GM18517 (cell line): ENCODE measurements around the gene CFAP77.

ENCODE experiments used
- ATAC-seq: cut with Tn5 transposase; IDR thresholded peaks from one replicate; pipeline ENCODE4 v1.9.1; 2021; ENCODE audit warnings: mild to moderate bottlenecking, moderate library complexity; ENCODE audit not compliant: unreplicated experiment

The CFAP77 gene

DNA sequence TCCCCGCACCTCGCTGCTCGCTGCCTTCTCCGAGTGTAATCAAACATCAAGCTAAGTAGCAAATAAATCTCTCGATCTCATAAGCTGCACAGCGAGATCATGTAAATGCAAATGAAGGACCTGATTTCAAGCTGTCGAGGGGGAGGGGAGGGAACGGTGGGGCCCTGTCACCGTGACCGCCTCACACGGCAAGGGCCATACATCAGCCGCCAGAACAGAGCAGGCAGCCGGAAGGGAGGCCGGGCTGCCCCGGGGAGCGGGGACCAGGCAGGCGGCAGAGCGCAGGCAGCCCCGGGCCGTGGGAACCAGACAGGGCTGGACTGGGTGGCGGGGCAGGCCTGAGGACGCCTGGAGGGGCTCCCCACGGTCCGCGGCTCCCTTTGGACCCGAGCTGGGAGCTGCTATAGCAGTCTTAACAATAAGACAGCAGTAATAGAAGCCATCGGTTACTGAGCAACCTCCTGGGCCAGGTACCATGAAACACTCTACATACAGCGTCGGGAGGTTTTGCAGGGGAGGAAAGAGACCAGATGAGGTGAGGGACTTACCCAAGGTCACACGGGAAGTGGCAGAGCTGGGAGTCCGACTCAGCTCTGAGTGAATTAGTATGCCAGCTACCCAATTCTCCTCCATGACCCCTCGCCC, 76.8 kb downstream of the CFAP77 start:
- no peak for ATAC-seq

DNA sequence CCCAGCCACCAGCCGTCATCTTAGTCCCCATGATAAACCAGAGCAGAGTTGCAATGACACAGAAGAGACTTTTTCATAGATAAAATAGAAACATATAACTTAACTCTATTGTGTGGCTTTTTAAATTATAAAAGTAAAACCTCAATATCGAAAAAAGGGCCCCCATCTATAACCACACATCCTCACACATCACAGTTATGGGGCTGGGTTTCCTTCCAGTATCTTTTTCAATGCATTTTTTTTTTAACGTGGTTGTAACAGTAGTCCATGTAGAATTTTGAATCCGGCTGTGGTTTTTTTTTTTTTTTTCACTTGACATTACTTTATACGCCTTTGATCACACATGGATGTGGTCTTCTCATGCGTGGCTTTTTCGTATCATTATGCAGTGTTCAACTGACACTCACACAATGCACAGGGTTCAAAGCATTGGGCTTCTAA, 77.4 kb downstream of the CFAP77 start:
- ATAC-seq, result no peak

DNA sequence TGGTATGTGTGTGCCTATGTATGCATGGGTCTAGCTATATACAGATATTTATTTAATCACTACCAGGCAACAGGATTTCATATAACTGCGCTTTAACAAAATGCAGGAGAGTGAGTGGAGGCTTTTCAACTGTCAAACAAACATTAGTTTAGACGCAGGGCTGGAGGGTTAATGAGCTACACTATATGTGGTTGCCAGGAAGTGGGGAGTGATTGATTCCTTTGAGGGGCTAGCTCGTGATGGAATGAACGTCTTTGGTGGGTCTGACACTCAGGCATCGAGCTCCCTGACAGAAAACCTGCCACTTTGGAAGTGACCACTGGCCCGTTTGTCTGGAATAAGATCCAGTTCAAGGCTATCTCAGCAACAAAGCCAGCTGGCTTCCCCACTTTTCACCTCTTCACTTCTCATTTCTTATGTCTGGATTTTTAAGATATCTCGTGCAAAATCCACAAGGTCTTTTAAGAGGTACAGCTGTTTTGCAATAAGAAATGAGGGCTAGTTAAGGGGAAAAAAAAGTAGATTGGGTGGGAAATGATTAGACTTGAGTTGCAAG, 78.0 kb downstream of the CFAP77 start:
- no peak for ATAC-seq

DNA sequence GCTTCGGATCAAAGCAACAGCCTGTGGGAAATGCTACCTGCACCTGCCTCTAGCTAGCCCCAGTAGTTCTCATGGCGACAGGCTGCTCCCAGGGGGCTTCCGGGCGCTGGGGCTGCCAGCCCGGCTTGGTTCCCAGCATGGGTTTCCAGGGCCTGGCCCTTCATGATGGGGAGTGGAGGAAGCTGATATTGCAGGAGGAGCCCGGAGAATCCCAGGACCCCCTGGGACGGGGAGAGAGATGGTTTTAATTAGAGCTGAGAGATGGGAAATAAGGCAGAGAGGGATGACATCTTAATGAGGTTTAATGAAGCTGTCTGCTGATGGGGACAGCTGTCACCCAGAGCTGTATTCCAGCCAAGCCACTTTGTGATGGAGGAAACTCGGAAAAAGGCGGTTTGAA, 78.6 kb downstream of the CFAP77 start:
- ATAC-seq, result no peak

DNA sequence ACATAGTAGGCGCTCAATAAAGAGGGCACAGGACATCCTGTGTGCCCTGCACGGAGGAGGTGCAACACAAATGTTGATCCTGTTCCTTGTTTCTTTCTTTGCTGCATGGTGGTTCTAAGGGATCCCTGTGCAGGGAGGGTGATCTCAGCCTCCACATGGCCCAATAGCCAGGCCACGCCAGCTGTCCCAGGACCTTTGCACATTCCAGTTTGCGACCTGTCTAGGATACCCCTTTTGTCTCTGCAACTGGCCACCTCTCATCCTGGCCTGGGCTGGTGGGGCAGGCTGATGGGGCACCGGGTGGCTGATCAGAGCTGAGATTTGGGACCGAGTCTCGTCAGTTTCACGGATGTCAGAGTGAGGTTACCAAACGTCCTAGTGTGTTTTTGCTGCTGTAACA, 79.5 kb downstream of the CFAP77 start:
- no peak for ATAC-seq

DNA sequence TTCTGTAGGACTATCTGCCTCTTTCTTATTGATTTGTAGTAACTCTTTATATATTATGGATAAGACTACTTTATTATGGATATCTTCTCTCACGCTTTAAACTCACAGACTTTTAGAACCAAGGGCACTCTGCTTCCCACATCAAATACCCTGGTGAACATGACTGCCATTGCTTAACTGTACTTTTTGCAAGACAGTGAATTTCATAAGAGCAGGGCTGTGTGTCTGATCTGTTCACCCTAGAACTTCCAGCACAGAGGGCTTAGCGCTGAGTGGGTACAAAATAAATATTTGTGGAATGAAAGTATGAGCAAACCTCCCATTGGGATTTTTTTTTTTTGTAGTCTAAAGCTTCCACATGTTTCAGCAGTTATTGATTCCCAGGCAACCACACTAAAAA, 84.8 kb downstream of the CFAP77 start:
- no peak for ATAC-seq

DNA sequence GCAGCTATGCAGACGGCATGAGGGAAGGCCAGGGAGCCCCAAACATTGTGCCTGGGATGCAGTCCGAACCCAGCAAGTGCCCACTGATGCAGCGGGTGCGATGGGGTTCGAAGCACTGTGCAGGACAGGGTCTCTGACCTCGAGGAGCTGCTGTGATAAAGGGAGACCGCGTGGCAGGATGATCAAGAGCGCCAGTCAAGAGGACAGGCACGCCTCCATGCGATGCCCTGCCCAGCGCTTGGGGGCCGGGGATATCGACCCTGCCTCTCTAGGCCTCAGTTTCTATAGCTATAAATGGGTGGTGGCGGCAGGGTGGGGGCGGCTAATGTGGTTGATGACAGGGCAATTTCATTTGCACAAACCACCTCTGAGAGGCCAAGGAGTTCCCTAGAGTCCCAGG, 87.7 kb downstream of the CFAP77 start:
- ATAC-seq, result no peak

DNA sequence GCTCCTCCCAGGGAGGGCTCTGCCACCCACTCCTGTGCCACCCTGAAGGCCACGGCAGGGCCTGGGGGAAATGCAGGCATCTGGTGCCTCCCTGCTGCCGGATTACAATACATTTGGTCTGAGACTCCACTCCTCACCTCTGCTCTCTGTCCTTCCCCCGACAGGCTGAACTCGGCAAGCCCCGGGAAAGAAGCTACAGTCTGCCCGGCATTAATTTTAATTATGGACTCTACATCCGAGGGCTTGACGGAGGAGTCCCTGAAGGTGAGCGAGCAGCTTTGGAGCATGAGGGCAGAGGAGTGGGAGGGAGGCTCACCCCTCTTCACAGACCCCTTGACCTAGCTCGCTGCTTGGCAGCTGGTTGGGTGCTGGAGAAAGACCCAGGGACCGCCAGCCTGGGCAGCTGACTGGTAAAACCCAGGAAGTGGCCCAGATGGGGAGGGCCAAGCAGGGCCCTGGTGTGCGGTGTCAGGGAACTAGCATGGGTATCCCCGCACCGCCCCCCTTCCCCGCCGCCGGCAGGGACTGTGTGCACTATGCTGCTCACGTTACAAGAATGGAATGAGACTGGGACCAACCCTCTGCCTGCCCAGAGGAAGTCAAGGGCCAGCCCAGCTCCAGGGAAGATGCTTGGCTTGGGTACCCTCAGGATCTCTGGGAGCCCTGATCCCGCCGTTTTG, 88.7 kb downstream of the CFAP77 start:
- ATAC-seq, result no peak

DNA sequence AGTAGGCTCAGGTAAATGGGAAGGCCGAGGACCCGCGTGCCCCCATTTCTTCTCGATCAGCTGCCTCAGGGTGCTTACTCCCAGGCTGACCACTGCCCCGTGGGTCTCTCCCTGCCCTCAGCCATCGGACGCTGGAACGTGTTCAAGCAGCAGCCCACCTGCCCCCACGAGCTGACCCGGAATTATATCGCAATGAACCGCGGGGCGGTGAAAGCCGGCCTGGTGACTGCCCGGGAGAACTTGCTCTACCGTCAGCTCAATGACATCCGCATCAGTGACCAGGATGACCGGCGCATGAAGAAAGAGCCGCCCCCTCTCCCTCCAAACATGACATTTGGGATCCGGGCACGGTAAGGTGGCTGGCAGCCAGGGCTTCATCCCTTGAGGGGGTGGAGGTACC, 89.2 kb downstream of the CFAP77 start:
- no peak for ATAC-seq

DNA sequence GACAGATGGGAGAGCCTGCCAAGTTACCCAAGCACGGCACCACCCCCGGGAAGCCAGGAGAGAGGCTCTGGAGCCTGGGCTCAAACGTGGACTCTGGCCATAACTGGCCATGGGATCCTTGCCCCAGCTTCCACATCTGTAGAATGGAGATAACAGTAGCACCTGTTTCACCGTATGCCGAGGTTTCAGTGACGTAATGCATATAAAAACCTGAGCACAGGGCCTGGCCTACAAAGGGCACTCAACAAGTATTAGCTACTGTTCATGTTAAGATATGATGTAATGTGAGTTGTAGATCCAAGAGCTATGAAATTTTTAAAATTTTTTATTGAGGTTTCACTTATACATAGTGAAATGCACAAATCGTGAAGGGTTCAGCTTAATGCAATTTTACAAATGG, 90.2 kb downstream of the CFAP77 start:
- ATAC-seq, result no peak

DNA sequence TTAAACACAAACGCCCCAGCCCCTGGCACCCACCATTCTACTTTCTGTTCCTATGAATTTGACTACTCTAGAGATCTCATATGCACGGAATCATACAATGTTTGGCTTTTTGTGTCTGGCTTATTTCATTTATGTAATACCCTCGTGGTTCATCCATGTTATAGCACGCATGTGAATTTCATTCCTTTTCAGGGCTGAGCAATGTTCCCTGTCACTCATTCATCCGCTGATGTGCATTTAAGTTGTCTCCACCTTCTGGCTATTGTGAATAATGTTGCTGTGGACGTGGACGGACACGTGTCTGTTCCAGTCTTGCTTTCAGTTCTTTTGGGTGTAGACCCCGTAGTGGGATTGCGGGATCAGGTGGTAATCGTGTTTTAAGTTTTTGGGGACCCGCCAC, 92.5 kb downstream of the CFAP77 start:
- no peak for ATAC-seq

DNA sequence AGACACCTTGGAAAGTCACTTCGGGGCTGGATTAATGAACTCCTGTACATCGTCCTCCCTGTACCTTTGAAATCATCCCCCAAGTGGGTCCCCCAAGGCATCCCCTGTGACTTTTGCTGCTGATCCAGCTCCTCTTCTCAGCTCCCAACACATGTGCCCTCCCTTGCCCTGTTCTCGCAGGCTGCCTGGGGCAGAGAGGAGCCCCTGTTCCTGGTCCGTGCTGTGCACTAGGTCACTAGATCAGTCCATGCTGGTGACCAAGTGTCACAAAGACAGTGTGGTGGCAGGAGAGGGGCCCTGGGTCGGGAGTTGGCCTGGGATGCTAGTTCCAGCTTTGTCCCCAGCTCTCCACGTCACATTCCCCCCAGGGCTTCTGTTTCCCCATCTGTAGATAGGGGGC, 93.1 kb downstream of the CFAP77 start:
- no peak for ATAC-seq

DNA sequence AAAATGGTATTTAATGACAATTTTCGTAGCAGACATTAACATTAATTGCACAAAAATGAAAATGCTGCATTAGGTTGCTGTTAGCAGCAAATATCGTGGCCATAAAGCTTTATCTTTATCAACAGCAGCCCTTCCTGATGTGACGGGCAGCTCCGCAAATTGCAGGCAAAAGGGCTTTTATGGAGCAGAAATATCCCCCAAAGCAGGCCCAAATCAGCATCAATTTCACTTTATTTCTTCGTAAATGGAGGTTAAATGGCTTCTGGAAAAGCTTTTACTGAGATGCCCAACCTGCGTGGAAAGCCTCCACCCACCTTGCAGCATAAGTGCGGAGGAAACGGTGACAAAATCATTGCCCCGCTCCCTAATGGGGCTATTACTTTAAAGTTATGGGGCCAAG, 94.5 kb downstream of the CFAP77 start:
- no peak for ATAC-seq

DNA sequence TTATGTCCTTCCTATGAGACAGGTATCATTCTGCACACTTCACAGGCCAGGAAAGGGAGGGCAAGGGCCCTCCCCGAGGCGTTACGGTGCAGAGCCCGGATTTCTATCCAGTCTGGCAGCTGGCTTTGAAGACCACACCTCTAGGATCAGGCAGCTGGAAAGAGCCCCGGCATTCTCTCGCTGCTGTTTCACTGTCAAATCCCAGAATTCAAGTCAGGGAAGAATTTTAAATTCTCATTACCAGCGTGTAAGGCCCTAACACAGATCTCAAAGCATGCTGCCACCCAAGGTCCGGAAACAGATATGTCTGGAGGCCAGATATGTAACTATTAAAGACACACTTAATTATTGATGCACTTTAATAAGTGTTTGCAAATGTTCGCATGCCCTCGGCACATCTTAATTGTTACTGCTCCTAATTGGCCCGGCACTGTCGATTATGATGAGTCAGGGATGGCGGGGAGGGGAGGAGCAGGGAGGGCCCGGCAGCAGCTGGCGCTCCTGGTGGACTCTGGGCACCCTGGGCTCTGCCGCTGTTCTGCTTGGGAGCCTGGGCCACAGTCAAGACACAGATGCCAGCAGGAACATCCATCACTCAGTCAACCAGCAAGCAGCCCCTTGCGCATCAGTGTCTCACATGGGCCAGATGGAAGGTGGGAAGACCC, 96.1 kb downstream of the CFAP77 start:
- ATAC-seq, result no peak

DNA sequence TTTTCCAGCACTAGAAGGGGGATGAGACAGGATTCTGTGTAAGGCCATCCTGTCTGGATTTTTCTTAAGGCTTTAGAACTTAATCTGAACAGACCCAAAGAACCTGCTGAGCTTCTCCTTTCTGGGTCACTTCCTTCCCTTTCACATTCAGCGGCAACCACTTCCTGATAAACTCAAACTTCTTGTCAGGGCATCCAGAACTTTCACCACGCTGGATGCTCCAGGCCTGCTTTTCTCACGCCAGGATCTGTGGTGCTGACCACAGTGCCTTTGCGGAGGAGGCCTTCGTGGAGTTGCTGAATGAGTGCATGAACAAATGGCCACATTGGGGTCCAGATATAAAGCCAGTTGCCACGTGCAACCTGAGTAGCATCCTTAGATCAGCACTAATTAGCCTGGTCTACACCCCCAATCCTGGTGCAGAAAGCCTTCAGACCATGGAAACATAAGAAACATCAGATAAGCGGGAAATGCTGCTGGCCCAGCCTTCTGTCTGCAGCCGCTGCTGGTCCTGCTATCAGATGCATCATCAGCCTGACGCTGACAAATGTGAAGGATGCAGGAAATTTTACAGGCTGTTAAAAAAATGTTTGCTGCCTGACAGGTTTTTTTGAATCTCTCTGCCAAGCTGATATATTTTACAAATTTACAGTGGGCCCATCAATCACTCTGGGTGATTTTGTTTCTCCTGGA, 97.1 kb downstream of the CFAP77 start:
- no peak for ATAC-seq

DNA sequence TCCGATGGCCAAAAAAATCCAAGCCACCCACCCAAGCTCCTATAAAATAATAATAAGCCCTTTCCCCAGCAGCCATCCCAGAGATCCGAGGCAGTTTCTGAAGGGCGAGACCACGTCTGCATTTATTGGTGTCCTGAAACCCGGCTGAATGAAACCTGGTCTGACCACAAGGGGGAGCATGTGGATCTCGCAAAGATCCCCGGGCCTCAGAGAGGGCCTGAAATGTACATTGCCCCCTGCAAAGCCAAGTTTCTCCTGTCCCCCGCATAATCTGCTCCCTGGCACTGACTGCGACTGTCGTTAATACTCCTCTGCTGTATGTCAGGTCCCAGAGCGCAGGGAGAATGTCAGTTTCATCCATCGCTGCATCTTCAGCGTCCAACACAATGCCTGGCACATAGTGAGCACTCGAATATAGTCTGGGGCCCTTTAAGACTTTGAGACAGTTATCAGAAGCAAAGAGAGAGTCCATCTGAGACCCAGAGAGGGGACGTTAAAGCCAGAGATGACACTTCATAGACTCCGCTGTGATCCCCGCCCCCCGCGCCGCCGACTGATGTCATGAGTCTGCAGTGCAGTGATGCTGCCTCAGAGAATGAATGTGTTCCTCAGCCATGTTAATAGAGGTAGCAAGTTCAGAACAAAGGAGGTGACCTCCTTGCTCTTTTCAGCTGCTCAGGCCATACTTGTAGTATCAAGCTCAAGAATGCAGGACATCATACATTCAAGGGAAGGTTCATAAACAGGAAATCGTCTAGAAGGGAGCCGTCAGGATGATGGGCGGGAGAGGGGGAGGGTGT, 97.9 kb downstream of the CFAP77 start:
- no peak for ATAC-seq

DNA sequence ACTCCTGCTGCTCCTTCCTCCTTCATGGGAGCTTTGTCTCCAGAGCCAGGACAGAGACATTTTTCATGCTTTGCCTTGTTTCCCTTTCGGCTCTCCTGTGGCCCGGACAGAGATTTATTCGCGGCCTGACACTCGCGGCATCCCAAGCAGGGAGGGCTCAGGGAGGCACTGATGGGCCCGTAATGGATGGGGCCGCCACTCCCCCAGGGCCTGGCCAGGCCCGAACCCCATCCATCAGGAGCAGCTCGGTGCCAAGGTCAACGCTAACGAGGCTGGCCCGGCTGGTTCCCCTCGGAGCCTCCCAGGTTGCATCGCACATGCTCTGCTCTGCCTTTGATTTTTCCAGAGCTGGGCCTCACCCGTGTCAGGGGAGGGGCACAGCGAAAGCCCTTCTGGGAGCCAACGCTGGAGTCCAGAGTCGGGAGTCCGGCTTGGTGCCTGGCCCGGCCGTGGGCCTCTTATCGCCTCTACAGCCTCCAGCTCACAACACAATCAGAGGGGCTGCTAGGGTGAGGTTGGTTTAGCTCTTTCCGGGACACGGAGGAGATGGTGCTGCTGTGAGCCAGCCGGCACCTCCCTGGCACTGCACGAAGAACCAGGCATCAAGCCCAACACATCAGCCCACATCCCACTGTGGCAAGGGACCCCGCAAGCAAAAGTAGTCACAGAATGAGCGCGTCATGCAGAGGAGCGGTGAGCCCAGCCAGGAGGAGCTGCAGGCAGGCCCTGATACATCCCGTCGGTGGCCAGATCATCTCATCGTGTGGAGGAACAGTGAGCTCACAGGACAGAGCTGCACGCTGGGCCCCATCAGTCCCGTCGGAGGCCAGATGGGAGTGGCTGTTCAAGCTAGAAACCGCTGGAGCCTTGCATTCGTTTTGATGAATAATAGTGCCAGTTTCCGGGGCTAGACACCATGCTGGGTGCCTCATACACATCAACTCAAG, 100.2 kb downstream of the CFAP77 start:
- no peak for ATAC-seq

DNA sequence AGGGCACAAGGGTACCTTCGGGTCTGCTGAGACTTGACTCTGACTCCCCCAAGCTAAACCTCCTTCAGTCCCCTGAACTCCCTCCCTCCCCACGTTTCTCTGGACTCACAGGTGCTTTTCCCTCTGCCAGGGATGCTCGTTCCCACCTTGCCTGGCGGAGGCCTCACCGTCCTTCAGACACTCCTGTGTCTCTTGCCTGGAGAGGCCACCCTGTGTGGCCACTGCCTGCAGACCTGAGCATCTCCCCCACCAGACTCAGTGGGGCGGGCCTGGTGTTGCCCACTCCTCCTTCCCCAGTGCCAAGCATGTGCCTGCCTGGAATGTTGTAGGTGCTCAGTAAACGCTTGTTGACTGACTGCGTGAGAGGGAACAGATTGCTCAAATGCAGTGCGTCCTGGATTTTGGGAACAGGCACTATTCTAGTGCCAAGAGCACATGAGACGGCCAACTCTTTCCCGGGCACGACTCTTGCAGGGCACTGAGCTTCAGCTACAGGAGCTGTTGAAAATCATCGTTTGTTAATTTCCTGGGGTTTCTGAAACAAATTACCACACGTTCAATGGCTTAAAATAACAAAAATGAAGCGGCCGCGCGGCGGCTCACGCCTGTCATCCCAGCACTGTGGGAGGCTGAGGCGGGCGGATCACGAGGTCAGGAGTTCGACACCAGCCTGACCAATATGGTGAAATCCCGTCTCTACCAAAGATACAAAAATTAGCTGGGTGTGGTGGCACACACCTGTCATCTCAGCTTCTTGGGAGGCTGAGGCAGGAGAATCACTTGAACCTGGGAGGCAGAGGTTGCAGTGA, 101.4 kb downstream of the CFAP77 start:
- no peak for ATAC-seq

DNA sequence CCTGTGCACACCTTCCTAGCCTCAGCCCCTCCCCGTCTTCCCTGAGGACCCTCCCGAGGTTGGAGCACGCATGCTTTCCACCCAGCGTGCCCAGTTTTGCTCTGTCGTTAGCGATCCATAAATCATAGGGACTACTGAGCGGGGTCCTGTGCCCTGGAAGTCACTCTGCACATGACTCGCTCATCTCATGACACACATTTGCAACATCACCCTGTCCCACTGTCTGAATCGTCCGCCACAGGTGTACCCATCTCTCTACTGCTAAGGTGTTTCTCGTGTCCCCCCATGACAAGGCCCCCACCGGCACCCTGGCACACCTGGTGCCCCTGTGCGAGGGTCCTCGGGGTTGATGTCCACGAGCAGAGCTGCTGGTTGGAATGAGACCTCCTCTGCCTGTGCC, 103.4 kb downstream of the CFAP77 start:
- no peak for ATAC-seq
